ENCODE measurements around the gene CERS6.

- TF ChIP-seq, protein P1, sequence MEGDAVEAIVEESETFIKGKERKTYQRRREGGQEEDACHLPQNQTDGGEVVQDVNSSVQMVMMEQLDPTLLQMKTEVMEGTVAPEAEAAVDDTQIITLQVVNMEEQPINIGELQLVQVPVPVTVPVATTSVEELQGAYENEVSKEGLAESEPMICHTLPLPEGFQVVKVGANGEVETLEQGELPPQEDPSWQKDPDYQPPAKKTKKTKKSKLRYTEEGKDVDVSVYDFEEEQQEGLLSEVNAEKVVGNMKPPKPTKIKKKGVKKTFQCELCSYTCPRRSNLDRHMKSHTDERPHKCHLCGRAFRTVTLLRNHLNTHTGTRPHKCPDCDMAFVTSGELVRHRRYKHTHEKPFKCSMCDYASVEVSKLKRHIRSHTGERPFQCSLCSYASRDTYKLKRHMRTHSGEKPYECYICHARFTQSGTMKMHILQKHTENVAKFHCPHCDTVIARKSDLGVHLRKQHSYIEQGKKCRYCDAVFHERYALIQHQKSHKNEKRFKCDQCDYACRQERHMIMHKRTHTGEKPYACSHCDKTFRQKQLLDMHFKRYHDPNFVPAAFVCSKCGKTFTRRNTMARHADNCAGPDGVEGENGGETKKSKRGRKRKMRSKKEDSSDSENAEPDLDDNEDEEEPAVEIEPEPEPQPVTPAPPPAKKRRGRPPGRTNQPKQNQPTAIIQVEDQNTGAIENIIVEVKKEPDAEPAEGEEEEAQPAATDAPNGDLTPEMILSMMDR (IDR thresholded peaks at IDR 0.05; ENCODE audit: poor library complexity), result no peak
- TF ChIP-seq EZH2phosphoT487 (IDR thresholded peaks at IDR 0.05; ENCODE audit: low read depth, severe bottlenecking, unreplicated experiment) (no peak), EZH2 (IDR thresholded peaks at IDR 0.05; ENCODE audit: borderline replicate concordance) (no peak)
Measured at GRCh38 chr2:168521053-168521741, 65.1 kb downstream of the CERS6 start.
